Breast epithelium (tissue), 3 donors: ENCODE measurements around the gene LMCD1.

ENCODE experiments used
- CTCF ChIP-seq, 3 donors: fragments of 450-650 bp; IDR thresholded peaks; one replicate each; pipeline ENCODE4 v1.5.1; 2016 to 2017; ENCODE audit warnings: antibody characterized with exemption in 3 of 3, mild to moderate bottlenecking in 3 of 3, moderate library complexity in 3 of 3
- POLR2A ChIP-seq: fragments of 450-650 bp; IDR thresholded peaks from one replicate; pipeline ENCODE4 v1.6.1; 2016; ENCODE audit warnings: antibody characterized with exemption, mild to moderate bottlenecking, moderate library complexity

- TF ChIP-seq CTCF (IDR thresholded peaks at IDR 0.05): no peak
- TF ChIP-seq POLR2A: no peak
Measured at GRCh38 chr3:8589880-8590556, 88.4 kb downstream of the LMCD1 start.
